Measurements from ENCODE around the gene AP2A1. TPM values are rescaled to one million over a fixed set of nuclear protein-coding genes. Genes with fewer than 3 reads are reported as not detected.
A peak's percentile ranks its signal among the peaks of the same experiment; 100 is the strongest.

AP2A1 gene
- polyA plus RNA-seq, 2 of the 4 experiments (the other 2 are of a cell fraction), result 36.6 to 58.6 TPM

GRCh38 chr19:49850221-49850486 is 83.4 kb downstream of the AP2A1 start:
- ATAC-seq (no peak; a peak in 2 of 6 replicates), DNase-seq (ENCODE audit: low read depth in 1 of 2, low spot score in 1 of 2) (no peak), FAIRE-seq (no peak)
- H3K9me3 ChIP-seq, result no peaks in the 10 kb centered on the region
- WGBS (ENCODE audit: missing lambda C conversion rate), result 32% methylated on average over 12 of the region's 12 CpGs
- peaks cover 17% of the 10 kb centered on the region for H3K4me1 ChIP-seq
- peak overlapping the region; percentile 89 for H3K4me3 ChIP-seq
- peak overlapping the region; percentile 92 for H3K4me2 ChIP-seq
- CTCF ChIA-PET, result interaction anchor here (0.7 to 1.8 kb wide), 10 partner anchors 8 to 178 kb away, joined by 3 to 7 read pairs (median 4); no protein-coding TSS in a partner anchor
- POLR2A ChIA-PET, result interaction anchor here (0.8 to 1.6 kb wide), 12 partner anchors 11 to 208 kb away, joined by 3 to 18 read pairs (median 4); partner anchors contain the start of genes AKT1S1, PNKP, SCAF1 and TBC1D17
- H3K27ac ChIP-seq, result peak overlapping the region; percentile 94 to 97
- TF ChIP-seq USF2 (IDR thresholded peaks at IDR 0.05), result no peak
- TF ChIP-seq MYC (IDR thresholded peaks at IDR 0.05; ENCODE audit: borderline replicate concordance, low read length), result 0 out of 2 replicates have a peak, but pooled peaks have one; percentile 34

GRCh38 chr19:49850487-49851342 is 83.9 kb downstream of the AP2A1 start, which contains the start of gene PTOV1:
Gene PTOV1 (plus strand): TSS chr19:49851159.
- H3K4me3 ChIP-seq, result peak within 1 kb of the TSS; percentile 89
- WGBS (ENCODE audit: missing lambda C conversion rate), result under 1% methylated on average over 44 of the region's 98 CpGs
- TF ChIP-seq USF2 (IDR thresholded peaks at IDR 0.05) (0 out of 2 replicates have a peak, but pooled peaks have one; percentile 5), POLR2A (IDR thresholded peaks at IDR 0.05; ENCODE audit: low read length) (peak; percentile 44), GATA3 (IDR thresholded peaks at IDR 0.05; ENCODE audit: borderline replicate concordance) (peak; percentile 85), PHF8 (IDR thresholded peaks at IDR 0.05; ENCODE audit: borderline replicate concordance, low read depth) (peak; percentile 89), RCOR1 (IDR thresholded peaks at IDR 0.05; ENCODE audit: low read depth, low read length) (no peak), HEYL (CRISPR knock-in tag; IDR thresholded peaks at IDR 0.05) (no peak), TFCP2L1 (CRISPR knock-in tag; IDR thresholded peaks at IDR 0.05) (0 out of 2 replicates have a peak, but pooled peaks have one; percentile 53), EP300 (IDR thresholded peaks at IDR 0.05) (no peak), FOSB (CRISPR knock-in tag; IDR thresholded peaks at IDR 0.05) (no peak), EHMT2 (IDR thresholded peaks at IDR 0.05; ENCODE audit: low read depth) (no peak), JUN (IDR thresholded peaks at IDR 0.05) (peak; percentile 80 to 83; a peak in 3 of 5 replicates), E2F6 (IDR thresholded peaks at IDR 0.05; ENCODE audit: borderline replicate concordance, low read depth) (peak; percentile 65), BHLHE40 (IDR thresholded peaks at IDR 0.05; ENCODE audit: low read depth, low read length) (peak; percentile 89), RFX5 (IDR thresholded peaks at IDR 0.05) (peak; percentile 40; the same call in 1 of the 2 replicates), FOSL2 (IDR thresholded peaks at IDR 0.05) (no peak), FOSL2 (CRISPR knock-in tag; IDR thresholded peaks at IDR 0.05) (peak; percentile 4; the same call in 1 of the 2 replicates)
- TF ChIP-seq, protein P1, sequence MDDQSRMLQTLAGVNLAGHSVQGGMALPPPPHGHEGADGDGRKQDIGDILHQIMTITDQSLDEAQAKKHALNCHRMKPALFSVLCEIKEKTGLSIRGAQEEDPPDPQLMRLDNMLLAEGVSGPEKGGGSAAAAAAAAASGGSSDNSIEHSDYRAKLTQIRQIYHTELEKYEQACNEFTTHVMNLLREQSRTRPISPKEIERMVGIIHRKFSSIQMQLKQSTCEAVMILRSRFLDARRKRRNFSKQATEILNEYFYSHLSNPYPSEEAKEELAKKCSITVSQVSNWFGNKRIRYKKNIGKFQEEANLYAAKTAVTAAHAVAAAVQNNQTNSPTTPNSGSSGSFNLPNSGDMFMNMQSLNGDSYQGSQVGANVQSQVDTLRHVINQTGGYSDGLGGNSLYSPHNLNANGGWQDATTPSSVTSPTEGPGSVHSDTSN (IDR thresholded peaks at IDR 0.05), result peak; percentile 49; the same call in 1 of the 2 replicates
- TF ChIP-seq, protein P2, sequence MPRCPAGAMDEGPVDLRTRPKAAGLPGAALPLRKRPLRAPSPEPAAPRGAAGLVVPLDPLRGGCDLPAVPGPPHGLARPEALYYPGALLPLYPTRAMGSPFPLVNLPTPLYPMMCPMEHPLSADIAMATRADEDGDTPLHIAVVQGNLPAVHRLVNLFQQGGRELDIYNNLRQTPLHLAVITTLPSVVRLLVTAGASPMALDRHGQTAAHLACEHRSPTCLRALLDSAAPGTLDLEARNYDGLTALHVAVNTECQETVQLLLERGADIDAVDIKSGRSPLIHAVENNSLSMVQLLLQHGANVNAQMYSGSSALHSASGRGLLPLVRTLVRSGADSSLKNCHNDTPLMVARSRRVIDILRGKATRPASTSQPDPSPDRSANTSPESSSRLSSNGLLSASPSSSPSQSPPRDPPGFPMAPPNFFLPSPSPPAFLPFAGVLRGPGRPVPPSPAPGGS (IDR thresholded peaks at IDR 0.05), result 0 out of 3 replicates have a peak, but pooled peaks have one; percentile 51
- TF ChIP-seq, protein P3, sequence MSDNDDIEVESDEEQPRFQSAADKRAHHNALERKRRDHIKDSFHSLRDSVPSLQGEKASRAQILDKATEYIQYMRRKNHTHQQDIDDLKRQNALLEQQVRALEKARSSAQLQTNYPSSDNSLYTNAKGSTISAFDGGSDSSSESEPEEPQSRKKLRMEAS (IDR thresholded peaks at IDR 0.05), result peak; percentile 66
- peak; percentile 96 to 97 for DNase-seq (ENCODE audit: low read depth in 1 of 2, low spot score in 1 of 2)
- CTCF ChIA-PET, result interaction anchor here (0.8 to 1.8 kb wide), 9 partner anchors 9 to 178 kb away, joined by 3 to 7 read pairs (median 4); no protein-coding TSS in a partner anchor
- peak; percentile 76 to 84 for ATAC-seq
- no peaks in the 10 kb centered on the region for H3K9me3 ChIP-seq
- peaks cover 17% of the 10 kb centered on the region for H3K4me1 ChIP-seq
- POLR2A ChIA-PET, result interaction anchor here (0.7 to 1.6 kb wide), 14 partner anchors 11 to 209 kb away, joined by 3 to 18 read pairs (median 4); partner anchors contain the start of genes AKT1S1, PNKP, SCAF1 and TBC1D17
- no peak for FAIRE-seq
- H3K27ac ChIP-seq, result peak within 1 kb of the TSS; percentile 94 to 97
- peak within 1 kb of the TSS; percentile 92 for H3K4me2 ChIP-seq

Data from A549 (cell line).